Coronary artery (tissue), 2 donors: Measurements from ENCODE around the gene AZGP1.
"Not testable (repeated sequence)": the region's sequence is repeated elsewhere in the genome, so short reads cannot be mapped to it uniquely, and the experiment has no call there.

Source experiments
- DNase-seq: peaks from one replicate; pipeline ENCODE4 v3.0.0-alpha.2; 2017; ENCODE audit warnings: low spot score
- H3K27ac ChIP-seq, 2 donors: fragments of 200-600 bp; sonication (generic); one replicate each; pipeline ENCODE4 v1.5.1; 2016 to 2019
- H3K4me3 ChIP-seq: fragments of 200-600 bp; sonication (generic); 2 replicates; pipeline ENCODE4 v1.5.1; 2016; ENCODE audit warnings: mild to moderate bottlenecking, moderate library complexity
- TF ChIP-seq, protein P1 (sequence below): fragments of 200-600 bp; sonication (generic); IDR thresholded peaks from one replicate; pipeline ENCODE4 v1.5.1; 2019; ENCODE audit warnings: antibody characterized with exemption

Gene AZGP1

DNA sequence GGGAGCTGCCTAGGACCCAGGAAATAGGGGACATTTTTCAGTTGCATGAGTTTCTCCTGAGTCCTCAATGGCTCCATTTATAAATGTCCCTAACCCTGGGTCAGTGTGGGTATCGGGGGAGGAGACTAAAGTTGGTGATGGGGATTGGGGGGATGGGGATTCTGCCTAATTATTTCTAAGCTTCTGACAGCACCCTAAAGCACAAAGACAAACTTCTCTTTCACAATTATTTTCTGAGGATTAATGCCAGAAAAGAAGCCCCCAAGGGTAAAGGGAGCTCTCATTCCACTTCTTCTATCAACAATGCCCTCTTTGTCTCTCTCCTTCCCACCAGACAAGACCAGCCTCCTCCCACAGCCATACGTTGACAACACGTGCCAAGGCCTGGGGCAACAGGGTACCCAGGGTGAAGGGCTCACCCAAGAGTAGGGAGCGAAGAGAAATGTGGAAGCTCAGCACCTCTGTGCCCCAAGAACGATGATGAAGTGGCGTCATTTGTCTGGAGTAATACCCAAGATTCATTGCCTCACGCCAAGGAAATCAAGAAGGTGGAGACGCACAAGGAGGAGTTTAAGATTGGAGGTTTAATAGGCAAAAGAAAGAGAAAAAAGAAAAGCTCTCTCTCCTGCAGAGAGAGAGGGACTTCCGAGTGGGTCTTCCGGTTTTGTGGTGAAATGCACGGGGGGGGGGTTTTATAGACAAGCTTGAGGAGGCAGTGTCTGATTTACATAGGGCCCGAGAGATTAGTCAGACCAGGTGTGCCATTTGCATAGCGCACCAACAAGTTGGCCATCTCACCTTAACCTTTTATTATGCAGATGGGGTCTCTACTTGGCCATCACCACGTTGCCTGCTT is 32.0 kb downstream of the AZGP1 start:
- no peak for DNase-seq
- Histone ChIP-seq H3K27ac (no peak overlapping the region), H3K4me3 (no peak overlapping the region)
- TF ChIP-seq, protein P1, sequence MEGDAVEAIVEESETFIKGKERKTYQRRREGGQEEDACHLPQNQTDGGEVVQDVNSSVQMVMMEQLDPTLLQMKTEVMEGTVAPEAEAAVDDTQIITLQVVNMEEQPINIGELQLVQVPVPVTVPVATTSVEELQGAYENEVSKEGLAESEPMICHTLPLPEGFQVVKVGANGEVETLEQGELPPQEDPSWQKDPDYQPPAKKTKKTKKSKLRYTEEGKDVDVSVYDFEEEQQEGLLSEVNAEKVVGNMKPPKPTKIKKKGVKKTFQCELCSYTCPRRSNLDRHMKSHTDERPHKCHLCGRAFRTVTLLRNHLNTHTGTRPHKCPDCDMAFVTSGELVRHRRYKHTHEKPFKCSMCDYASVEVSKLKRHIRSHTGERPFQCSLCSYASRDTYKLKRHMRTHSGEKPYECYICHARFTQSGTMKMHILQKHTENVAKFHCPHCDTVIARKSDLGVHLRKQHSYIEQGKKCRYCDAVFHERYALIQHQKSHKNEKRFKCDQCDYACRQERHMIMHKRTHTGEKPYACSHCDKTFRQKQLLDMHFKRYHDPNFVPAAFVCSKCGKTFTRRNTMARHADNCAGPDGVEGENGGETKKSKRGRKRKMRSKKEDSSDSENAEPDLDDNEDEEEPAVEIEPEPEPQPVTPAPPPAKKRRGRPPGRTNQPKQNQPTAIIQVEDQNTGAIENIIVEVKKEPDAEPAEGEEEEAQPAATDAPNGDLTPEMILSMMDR = no peak

DNA sequence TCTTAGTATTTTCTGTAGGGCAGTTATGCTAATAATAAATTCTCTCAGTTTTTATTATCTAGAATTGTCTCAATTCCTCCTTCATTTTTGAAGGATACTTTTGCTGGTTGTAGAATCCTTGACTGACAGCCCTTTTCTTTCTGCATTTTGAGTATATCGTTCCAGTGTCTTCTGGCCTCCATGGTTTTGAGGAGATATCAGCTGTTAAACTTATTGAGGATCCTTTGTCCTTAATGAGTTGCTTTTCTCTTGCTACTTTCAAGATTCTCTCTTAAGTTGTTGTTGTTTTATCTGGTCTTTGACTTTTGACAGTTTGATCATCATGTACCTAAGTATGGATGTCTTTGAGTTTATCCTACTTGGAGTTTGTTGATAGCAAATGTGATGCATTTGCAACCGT is 37.5 kb downstream of the AZGP1 start:
- TF ChIP-seq, protein P1 = no peak
- no peak for DNase-seq
- no peak overlapping the region for H3K27ac ChIP-seq
- H3K4me3 ChIP-seq = no peak overlapping the region

DNA sequence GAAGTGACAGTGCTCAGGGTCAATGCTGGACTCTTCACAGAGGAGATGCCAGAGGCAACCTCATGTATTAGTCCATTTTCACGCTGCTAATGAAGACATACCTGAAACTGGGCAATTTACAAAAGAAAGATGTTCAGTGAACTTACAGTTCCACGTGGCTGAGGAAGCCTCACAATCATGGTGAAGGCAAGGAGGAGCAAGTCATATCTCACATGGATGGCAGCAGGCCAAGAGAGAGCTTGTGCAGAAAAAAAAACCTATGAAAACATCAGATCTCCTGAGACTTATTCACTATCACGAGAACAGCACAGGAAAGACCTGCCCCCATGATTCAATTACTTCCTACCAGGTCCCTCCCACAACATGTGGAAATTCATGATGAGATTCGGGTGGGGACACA is 40.8 kb downstream of the AZGP1 start:
- H3K4me3 ChIP-seq, DNase-seq, H3K27ac ChIP-seq: not testable (repeated sequence)

DNA sequence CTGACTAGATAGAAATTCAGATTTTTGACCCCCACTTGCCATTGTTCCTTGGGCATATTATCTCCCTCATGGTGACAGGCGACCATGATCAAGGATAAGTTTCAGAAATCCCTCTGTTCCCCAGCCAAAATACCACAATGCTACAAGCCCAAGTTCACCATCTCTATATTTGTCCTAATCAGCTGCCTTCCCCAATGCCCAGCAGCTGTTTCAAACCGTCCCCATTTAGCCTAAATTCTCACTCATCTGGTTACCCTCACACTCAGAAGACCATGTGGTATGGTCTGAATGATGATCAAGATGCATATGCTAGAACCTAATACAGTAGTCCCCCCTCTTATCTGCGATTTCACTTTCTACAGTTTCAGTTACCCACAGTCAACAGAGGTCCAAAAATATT is 45.5 kb downstream of the AZGP1 start:
- H3K4me3 ChIP-seq = no peak overlapping the region
- H3K27ac ChIP-seq = no peak overlapping the region
- TF ChIP-seq, protein P1 = no peak
- DNase-seq = no peak

DNA sequence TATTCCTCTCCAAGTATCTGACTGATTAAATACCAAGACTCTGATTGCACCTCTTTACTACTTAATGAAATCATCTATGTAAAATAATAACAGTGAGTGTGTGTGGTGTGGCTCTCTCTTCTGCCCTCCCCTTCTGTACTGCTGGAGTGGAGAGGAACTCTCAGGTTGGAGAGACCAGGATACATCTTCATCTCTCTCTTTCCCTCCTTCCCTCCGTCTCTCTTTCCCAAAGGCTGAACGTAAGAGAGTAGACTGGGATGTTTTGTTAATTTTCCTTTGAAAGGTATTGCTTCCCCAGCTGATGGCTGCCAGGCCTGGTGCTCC is 46.1 kb downstream of the AZGP1 start:
- Histone ChIP-seq H3K27ac (no peak overlapping the region), H3K4me3 (peak overlapping the region; percentile 57)
- TF ChIP-seq, protein P1 = no peak
- no peak for DNase-seq

DNA sequence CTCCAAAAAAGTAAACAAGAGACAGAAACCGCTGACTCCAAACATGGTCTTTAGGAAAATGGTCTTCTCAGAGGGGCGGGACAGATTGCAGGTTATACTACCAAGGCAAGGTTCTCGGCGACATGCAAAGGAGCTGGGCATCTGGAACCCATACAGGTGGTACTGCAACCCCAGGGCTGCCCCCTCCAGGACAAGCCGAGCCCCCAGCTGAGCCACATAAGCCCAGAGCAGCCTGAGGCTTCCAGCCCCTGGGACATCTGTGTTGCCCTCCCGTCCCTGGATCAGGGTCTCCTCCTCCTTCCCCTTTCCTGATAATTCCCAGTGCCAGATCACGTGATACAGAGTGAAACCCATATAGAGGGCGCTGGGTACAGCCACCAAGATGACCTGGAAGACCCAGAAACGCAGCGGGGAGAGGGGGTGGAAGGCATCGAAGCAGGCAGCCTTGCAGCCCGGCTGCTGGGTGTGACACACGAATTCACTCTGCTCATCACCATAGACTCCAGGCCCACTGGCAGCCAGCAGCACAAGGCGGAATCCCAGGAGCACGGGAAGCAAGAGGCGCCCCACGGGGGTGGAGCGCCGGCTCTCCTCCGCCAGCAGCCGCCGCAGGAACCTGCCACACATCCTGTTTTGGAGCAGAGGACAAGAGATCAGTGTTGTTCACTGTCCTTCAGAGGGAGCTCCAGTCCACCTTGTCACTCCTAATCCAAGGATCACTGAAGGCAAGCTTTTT is 46.7 kb downstream of the AZGP1 start, which contains the start of gene GJC3:
Gene GJC3, minus strand, starts transcription at position 627 of the 736 bp plus-strand sequence. Its CDS starts 0 bp downstream, at position 627.
- TF ChIP-seq, protein P1 = no peak
- DNase-seq = no peak
- peak within 1 kb of the TSS in 1 of 2 donors; percentile 17 for H3K27ac ChIP-seq
- H3K4me3 ChIP-seq = peak within 1 kb of the TSS; percentile 57

DNA sequence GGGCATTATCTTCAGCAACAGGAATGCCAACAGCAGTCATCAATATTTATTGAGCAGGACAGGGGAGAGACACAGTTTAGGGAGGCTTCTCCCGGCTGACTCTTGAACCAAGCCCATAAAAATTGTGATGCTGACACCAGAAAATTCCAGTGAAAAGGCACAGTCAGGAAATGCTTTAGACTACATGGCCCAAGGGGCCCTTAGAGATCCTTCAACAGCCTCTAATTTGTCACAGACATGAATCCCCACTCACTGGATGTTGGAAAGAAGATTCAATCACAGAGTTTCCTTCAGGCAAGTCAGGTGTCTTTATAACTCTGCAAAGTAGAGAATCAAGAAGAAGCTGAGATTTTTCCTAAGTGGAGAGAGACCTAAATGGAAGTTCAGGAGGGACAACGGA is 47.6 kb downstream of the AZGP1 start:
- TF ChIP-seq, protein P1 = no peak
- no peak overlapping the region for H3K4me3 ChIP-seq
- DNase-seq = no peak
- H3K27ac ChIP-seq = no peak overlapping the region
